Brain pericyte (primary cell): ENCODE measurements around the gene ASGR1.
"Not testable (repeated sequence)": the region's sequence is repeated elsewhere in the genome, so short reads cannot be mapped to it uniquely, and the experiment has no call there.

Source experiments
- DNase-seq: peaks from one replicate; pipeline ENCODE4 v3.0.0-alpha.2; 2012; ENCODE audit warnings: low read depth, low spot score

The ASGR1 gene

GRCh38 chr17:7191069-7191468 lies 11.9 kb upstream of the ASGR1 start:
- DNase-seq, result no peak

- no peak for DNase-seq
These were observed 11.2 kb upstream of the ASGR1 start for GRCh38 chr17:7190276-7190917.

- DNase-seq, result no peak
These were observed 7.1 kb upstream of the ASGR1 start for GRCh38 chr17:7186241-7186640.

- DNase-seq, result no peak
These were observed 5.5 kb upstream of the ASGR1 start for GRCh38 chr17:7184647-7185046.

- no peak for DNase-seq
These were observed 4.9 kb upstream of the ASGR1 start for GRCh38 chr17:7184091-7184488.

- no peak for DNase-seq
These were observed 4.4 kb upstream of the ASGR1 start for GRCh38 chr17:7183433-7184090.

GRCh38 chr17:7182101-7182500 lies 2.9 kb upstream of the ASGR1 start:
- DNase-seq, result not testable (repeated sequence)

- no peak for DNase-seq
These were observed 225 bp downstream of the ASGR1 start for GRCh38 chr17:7178973-7179316.

GRCh38 chr17:7177954-7178477 lies 1.2 kb downstream of the ASGR1 start:
- no peak for DNase-seq

GRCh38 chr17:7177191-7177953 lies 1.8 kb downstream of the ASGR1 start:
- DNase-seq, result no peak

- no peak for DNase-seq
These were observed 2.4 kb downstream of the ASGR1 start for GRCh38 chr17:7176841-7177190.

- DNase-seq, result no peak
These were observed 2.9 kb downstream of the ASGR1 start for GRCh38 chr17:7176107-7176840.

GRCh38 chr17:7175330-7175733 lies 3.8 kb downstream of the ASGR1 start:
- no peak for DNase-seq

GRCh38 chr17:7174603-7175326 lies 4.4 kb downstream of the ASGR1 start:
- DNase-seq, result no peak

GRCh38 chr17:7173687-7174602 lies 5.2 kb downstream of the ASGR1 start:
- no peak for DNase-seq

- DNase-seq, result not testable (repeated sequence)
These were observed 6.5 kb downstream of the ASGR1 start for GRCh38 chr17:7172522-7173191.

- not testable (repeated sequence) for DNase-seq
These were observed 9.6 kb downstream of the ASGR1 start for GRCh38 chr17:7169565-7169908.

- not testable (repeated sequence) for DNase-seq
These were observed 10.2 kb downstream of the ASGR1 start for GRCh38 chr17:7168841-7169564.

GRCh38 chr17:7167832-7168231 lies 11.3 kb downstream of the ASGR1 start:
- DNase-seq, result no peak
